GM12878 (cell line): Measurements from ENCODE around the gene NDEL1.

ENCODE experiments used
- CTCF ChIP-seq, 3 experiments: IDR thresholded peaks in 2 of 3; conservative IDR thresholded peaks in 1 of 3; 2 replicates each; pipeline ENCODE4 v1.5.1; 2011; ENCODE audit warnings: low read depth in 3 of 3, low read length in 3 of 3, mild to moderate bottlenecking in 3 of 3, control low read depth in 2 of 3, moderate library complexity in 2 of 3, inconsistent platforms in 1 of 3, mixed read lengths in 1 of 3; ENCODE audit not compliant: control insufficient read depth in 2 of 3, insufficient read depth in 1 of 3; ENCODE audit errors: extremely low read depth in 1 of 3
- EZH2 ChIP-seq: IDR thresholded peaks from 2 replicates; pipeline ENCODE4 v1.6.1; 2012; ENCODE audit warnings: low read depth, mild to moderate bottlenecking, control low read depth, inconsistent platforms, low read length, borderline replicate concordance; ENCODE audit not compliant: control insufficient read depth
- HDAC2 ChIP-seq: fragments of 200-600 bp; sonication (generic); IDR thresholded peaks from 2 replicates; pipeline ENCODE4 v1.6.1; 2017
- IKZF1 ChIP-seq: fragments of 450-650 bp; conservative IDR thresholded peaks from 2 replicates; pipeline ENCODE4 v1.6.1; 2017; ENCODE audit warnings: antibody characterized with exemption, mild to moderate bottlenecking
- MEF2B ChIP-seq: fragments of 450-650 bp; IDR thresholded peaks from 2 replicates; pipeline ENCODE4 v1.6.1; 2018; ENCODE audit warnings: mild to moderate bottlenecking, moderate library complexity; ENCODE audit not compliant: partially characterized antibody, poor library complexity, severe bottlenecking
- MYC ChIP-seq: IDR thresholded peaks from 2 replicates; pipeline ENCODE4 v1.6.1; 2011; ENCODE audit warnings: mild to moderate bottlenecking, low read length, moderate library complexity, inconsistent platforms; ENCODE audit not compliant: insufficient read depth, insufficient replicate concordance, insufficient read length, severe bottlenecking
- RCOR1 ChIP-seq: conservative IDR thresholded peaks from 2 replicates; pipeline ENCODE4 v1.6.1; 2012; ENCODE audit warnings: low read depth, low read length, improper control_type of control experiment
- RFX5 ChIP-seq: IDR thresholded peaks from 2 replicates; pipeline ENCODE4 v1.6.1; 2011; ENCODE audit warnings: low read depth, low read length, improper control_type of control experiment
- SMC3 ChIP-seq: IDR thresholded peaks from 2 replicates; pipeline ENCODE4 v1.6.1; 2011; ENCODE audit warnings: low read length, improper control_type of control experiment, borderline replicate concordance
- TF ChIP-seq, protein P1 (sequence below): fragments of 450-650 bp; IDR thresholded peaks from 2 replicates; pipeline ENCODE4 v1.6.1; 2017; ENCODE audit warnings: antibody characterized with exemption, mild to moderate bottlenecking, moderate library complexity
- TF ChIP-seq, protein P2 (sequence below): fragments of 150-350 bp; IDR thresholded peaks from 2 replicates; pipeline ENCODE4 v1.6.1; 2016; ENCODE audit warnings: low read depth, low read length
- TF ChIP-seq, protein P3 (sequence below): IDR thresholded peaks from 2 replicates; pipeline ENCODE4 v1.6.1; 2011; ENCODE audit warnings: borderline replicate concordance, low read depth, mild to moderate bottlenecking, moderate library complexity, mixed read lengths, low read length; ENCODE audit not compliant: insufficient read depth; ENCODE audit errors: extremely low read length
- TF ChIP-seq, protein P4 (sequence below): IDR thresholded peaks from 2 replicates; pipeline ENCODE4 v1.6.1; 2011; ENCODE audit warnings: mild to moderate bottlenecking, low read depth, low read length, moderate library complexity; ENCODE audit not compliant: insufficient replicate concordance

GRCh38 chr17:8410883-8411238, 24.8 kb upstream of the NDEL1 start:
- TF ChIP-seq, protein P1, sequence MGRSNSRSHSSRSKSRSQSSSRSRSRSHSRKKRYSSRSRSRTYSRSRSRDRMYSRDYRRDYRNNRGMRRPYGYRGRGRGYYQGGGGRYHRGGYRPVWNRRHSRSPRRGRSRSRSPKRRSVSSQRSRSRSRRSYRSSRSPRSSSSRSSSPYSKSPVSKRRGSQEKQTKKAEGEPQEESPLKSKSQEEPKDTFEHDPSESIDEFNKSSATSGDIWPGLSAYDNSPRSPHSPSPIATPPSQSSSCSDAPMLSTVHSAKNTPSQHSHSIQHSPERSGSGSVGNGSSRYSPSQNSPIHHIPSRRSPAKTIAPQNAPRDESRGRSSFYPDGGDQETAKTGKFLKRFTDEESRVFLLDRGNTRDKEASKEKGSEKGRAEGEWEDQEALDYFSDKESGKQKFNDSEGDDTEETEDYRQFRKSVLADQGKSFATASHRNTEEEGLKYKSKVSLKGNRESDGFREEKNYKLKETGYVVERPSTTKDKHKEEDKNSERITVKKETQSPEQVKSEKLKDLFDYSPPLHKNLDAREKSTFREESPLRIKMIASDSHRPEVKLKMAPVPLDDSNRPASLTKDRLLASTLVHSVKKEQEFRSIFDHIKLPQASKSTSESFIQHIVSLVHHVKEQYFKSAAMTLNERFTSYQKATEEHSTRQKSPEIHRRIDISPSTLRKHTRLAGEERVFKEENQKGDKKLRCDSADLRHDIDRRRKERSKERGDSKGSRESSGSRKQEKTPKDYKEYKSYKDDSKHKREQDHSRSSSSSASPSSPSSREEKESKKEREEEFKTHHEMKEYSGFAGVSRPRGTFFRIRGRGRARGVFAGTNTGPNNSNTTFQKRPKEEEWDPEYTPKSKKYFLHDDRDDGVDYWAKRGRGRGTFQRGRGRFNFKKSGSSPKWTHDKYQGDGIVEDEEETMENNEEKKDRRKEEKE: no peak
- TF ChIP-seq CTCF (IDR thresholded peaks at IDR 0.05 in 2 of 3, conservative IDR thresholded peaks at IDR 0.05 in 1 of 3; ENCODE audit: control insufficient read depth in 2 of 3, extremely low read depth in 1 of 3, insufficient read depth in 1 of 3, low read depth in 3 of 3, low read length in 3 of 3) (no peak), MYC (no peak), MEF2B (no peak), RFX5 (no peak), SMC3 (no peak), RCOR1 (no peak), EZH2 (no peak), IKZF1 (no peak), HDAC2 (no peak)
- TF ChIP-seq, protein P2, sequence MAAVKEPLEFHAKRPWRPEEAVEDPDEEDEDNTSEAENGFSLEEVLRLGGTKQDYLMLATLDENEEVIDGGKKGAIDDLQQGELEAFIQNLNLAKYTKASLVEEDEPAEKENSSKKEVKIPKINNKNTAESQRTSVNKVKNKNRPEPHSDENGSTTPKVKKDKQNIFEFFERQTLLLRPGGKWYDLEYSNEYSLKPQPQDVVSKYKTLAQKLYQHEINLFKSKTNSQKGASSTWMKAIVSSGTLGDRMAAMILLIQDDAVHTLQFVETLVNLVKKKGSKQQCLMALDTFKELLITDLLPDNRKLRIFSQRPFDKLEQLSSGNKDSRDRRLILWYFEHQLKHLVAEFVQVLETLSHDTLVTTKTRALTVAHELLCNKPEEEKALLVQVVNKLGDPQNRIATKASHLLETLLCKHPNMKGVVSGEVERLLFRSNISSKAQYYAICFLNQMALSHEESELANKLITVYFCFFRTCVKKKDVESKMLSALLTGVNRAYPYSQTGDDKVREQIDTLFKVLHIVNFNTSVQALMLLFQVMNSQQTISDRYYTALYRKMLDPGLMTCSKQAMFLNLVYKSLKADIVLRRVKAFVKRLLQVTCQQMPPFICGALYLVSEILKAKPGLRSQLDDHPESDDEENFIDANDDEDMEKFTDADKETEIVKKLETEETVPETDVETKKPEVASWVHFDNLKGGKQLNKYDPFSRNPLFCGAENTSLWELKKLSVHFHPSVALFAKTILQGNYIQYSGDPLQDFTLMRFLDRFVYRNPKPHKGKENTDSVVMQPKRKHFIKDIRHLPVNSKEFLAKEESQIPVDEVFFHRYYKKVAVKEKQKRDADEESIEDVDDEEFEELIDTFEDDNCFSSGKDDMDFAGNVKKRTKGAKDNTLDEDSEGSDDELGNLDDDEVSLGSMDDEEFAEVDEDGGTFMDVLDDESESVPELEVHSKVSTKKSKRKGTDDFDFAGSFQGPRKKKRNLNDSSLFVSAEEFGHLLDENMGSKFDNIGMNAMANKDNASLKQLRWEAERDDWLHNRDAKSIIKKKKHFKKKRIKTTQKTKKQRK: no peak
- TF ChIP-seq, protein P3, sequence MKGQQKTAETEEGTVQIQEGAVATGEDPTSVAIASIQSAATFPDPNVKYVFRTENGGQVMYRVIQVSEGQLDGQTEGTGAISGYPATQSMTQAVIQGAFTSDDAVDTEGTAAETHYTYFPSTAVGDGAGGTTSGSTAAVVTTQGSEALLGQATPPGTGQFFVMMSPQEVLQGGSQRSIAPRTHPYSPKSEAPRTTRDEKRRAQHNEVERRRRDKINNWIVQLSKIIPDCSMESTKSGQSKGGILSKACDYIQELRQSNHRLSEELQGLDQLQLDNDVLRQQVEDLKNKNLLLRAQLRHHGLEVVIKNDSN: no peak
- TF ChIP-seq, protein P4, sequence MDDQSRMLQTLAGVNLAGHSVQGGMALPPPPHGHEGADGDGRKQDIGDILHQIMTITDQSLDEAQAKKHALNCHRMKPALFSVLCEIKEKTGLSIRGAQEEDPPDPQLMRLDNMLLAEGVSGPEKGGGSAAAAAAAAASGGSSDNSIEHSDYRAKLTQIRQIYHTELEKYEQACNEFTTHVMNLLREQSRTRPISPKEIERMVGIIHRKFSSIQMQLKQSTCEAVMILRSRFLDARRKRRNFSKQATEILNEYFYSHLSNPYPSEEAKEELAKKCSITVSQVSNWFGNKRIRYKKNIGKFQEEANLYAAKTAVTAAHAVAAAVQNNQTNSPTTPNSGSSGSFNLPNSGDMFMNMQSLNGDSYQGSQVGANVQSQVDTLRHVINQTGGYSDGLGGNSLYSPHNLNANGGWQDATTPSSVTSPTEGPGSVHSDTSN: no peak
